H1 (cell line): ENCODE data around the gene BMF. TPM values are rescaled to one million over a fixed set of nuclear protein-coding genes. Genes with fewer than 3 reads are reported as not detected.
"Not testable (repeated sequence)": the region's sequence is repeated elsewhere in the genome, so short reads cannot be mapped to it uniquely, and the experiment has no call there.

Experiments
- CTCF ChIA-PET: fragments of 300-600 bp; sonication (Branson Sonifier 250); formaldehyde crosslinking; loops from one replicate; lab custom pipeline; 2021; ENCODE audit not compliant: partially characterized antibody; lab: Charles Lee
- POLR2A ChIA-PET: fragments of 300-600 bp; sonication (Branson Sonifier 250); formaldehyde crosslinking; loops from one replicate; lab custom pipeline; 2021; ENCODE audit warnings: inconsistent platforms; ENCODE audit not compliant: partially characterized antibody; lab: Charles Lee
- DNase-seq, 2 experiments: peaks; one replicate each; pipeline versions ENCODE4 v3.0.0 to v3.0.0-alpha.2; 2010 to 2022; ENCODE audit warnings: low spot score in 2 of 2, low read depth in 1 of 2, mixed read lengths in 1 of 2
- FAIRE-seq: peaks from 2 replicates; lab custom pipeline; 2011; peaks lifted over from hg19 to GRCh38; lab: Jason Lieb, UNC
- H2AFZ ChIP-seq: 2 replicates; pipeline ENCODE4 v1.8.1; 2012; ENCODE audit warnings: low read length, inconsistent platforms
- H2AK5ac ChIP-seq: 2 replicates; pipeline ENCODE4 v1.6.1; 2013; ENCODE audit warnings: low read depth, low read length
- H2BK120ac ChIP-seq: replicated peaks from 2 replicates; pipeline ENCODE3; 2013; ENCODE audit warnings: low read depth, low read length, inconsistent platforms
- H2BK12ac ChIP-seq: 2 replicates; pipeline ENCODE4 v1.6.1; 2013; ENCODE audit warnings: low read depth, low read length
- H2BK15ac ChIP-seq: 2 replicates; pipeline ENCODE4 v1.6.1; 2013; ENCODE audit warnings: low read length
- H2BK20ac ChIP-seq: 2 replicates; pipeline ENCODE4 v1.6.1; 2013; ENCODE audit warnings: low read length
- H2BK5ac ChIP-seq: 2 replicates; pipeline ENCODE4 v1.6.1; 2013; ENCODE audit warnings: low read depth, low read length
- H3K14ac ChIP-seq: 2 replicates; pipeline ENCODE4 v1.6.1; 2013; ENCODE audit warnings: inconsistent platforms; ENCODE audit not compliant: insufficient read length
- H3K18ac ChIP-seq: 2 replicates; pipeline ENCODE4 v1.6.1; 2013; ENCODE audit warnings: low read length; ENCODE audit errors: extremely low read depth
- H3K23ac ChIP-seq: 2 replicates; pipeline ENCODE4 v1.6.1; 2013; ENCODE audit warnings: inconsistent platforms; ENCODE audit not compliant: insufficient read length
- H3K23me2 ChIP-seq: 2 replicates; pipeline ENCODE4 v1.6.1; 2013; ENCODE audit warnings: low read depth, low read length
- H3K27ac ChIP-seq: 2 replicates; pipeline ENCODE4 v1.6.1; 2011; ENCODE audit warnings: low read depth, low read length, inconsistent platforms
- H3K27me3 ChIP-seq, 4 experiments: replicated peaks in 1 of 4; 1 replicate in 1 of 4; 2 replicates in 3 of 4; pipeline versions ENCODE4 v1.6.1 to v1.8.1; 2011 to 2013; ENCODE audit warnings: low read length in 3 of 4, mild to moderate bottlenecking in 3 of 4, inconsistent platforms in 2 of 4, mixed read lengths in 2 of 4, moderate library complexity in 1 of 4; ENCODE audit not compliant: control insufficient read depth in 3 of 4, insufficient read depth in 3 of 4; ENCODE audit errors: extremely low read depth in 1 of 4
- H3K36me3 ChIP-seq, 4 experiments: 2 replicates each; pipeline versions ENCODE4 v1.6.1 to v1.8.1; 2011 to 2013; ENCODE audit warnings: mild to moderate bottlenecking in 4 of 4, low read length in 3 of 4, moderate library complexity in 2 of 4, control low read depth in 1 of 4, inconsistent platforms in 1 of 4; ENCODE audit not compliant: insufficient read depth in 4 of 4, control insufficient read depth in 2 of 4
- H3K4ac ChIP-seq: replicated peaks from 2 replicates; pipeline ENCODE3; 2013; ENCODE audit warnings: low read length, low read depth, mixed read lengths, inconsistent platforms; ENCODE audit not compliant: insufficient read length
- H3K4me1 ChIP-seq, 4 experiments: replicated peaks in 1 of 4; 1 replicate in 1 of 4; 2 replicates in 3 of 4; pipeline versions ENCODE4 v1.6.1 to v1.8.1; 2011 to 2013; ENCODE audit warnings: low read length in 3 of 4, inconsistent platforms in 2 of 4, mixed read lengths in 1 of 4; ENCODE audit not compliant: insufficient read depth in 4 of 4, control insufficient read depth in 3 of 4
- H3K4me2 ChIP-seq, 2 experiments: 2 replicates each; pipeline versions ENCODE4 v1.6.1 to v1.8.1; 2011 to 2013; ENCODE audit warnings: low read depth in 2 of 2, low read length in 2 of 2, control low read depth in 1 of 2, inconsistent platforms in 1 of 2, mild to moderate bottlenecking in 1 of 2; ENCODE audit not compliant: insufficient read depth in 1 of 2
- H3K4me3 ChIP-seq, 4 experiments: fragments of 200-600, 300-600 bp in 1 of 4; sonication (generic), shearing (Covaris generic), sonication (Bioruptor Twin) in 1 of 4; 2 replicates each; pipeline versions ENCODE4 v1.5.1 to v1.8.1; 2011 to 2016; ENCODE audit warnings: low read length in 4 of 4, low read depth in 3 of 4, control low read depth in 2 of 4, inconsistent platforms in 2 of 4, mild to moderate bottlenecking in 2 of 4, mixed read lengths in 1 of 4, moderate library complexity in 1 of 4; ENCODE audit not compliant: insufficient read depth in 2 of 4; ENCODE audit errors: extremely low read depth in 1 of 4
- H3K56ac ChIP-seq: replicated peaks from 2 replicates; pipeline ENCODE3; 2013; ENCODE audit warnings: low read depth, mild to moderate bottlenecking, mixed read lengths, low read length, inconsistent platforms; ENCODE audit not compliant: insufficient read length
- H3K79me1 ChIP-seq: 2 replicates; pipeline ENCODE4 v1.6.1; 2013; ENCODE audit warnings: low read depth, low read length, control low read depth
- H3K79me2 ChIP-seq, 2 experiments: 2 replicates each; pipeline versions ENCODE4 v1.6.1 to v1.8.1; 2012 to 2013; ENCODE audit warnings: low read length in 2 of 2, mild to moderate bottlenecking in 2 of 2, inconsistent platforms in 1 of 2; ENCODE audit not compliant: insufficient read depth in 2 of 2, control insufficient read depth in 1 of 2
- H3K9ac ChIP-seq, 4 experiments: replicated peaks in 1 of 4; 1 replicate in 1 of 4; 2 replicates in 3 of 4; pipeline versions ENCODE4 v1.6.1 to v1.8.1; 2011 to 2013; ENCODE audit warnings: low read depth in 3 of 4, low read length in 3 of 4, control low read depth in 2 of 4, mild to moderate bottlenecking in 2 of 4, moderate library complexity in 2 of 4, inconsistent platforms in 1 of 4; ENCODE audit errors: extremely low read depth in 1 of 4
- H3K9me3 ChIP-seq, 2 experiments: 2 replicates each; pipeline versions ENCODE4 v1.6.1 to v1.8.1; 2012 to 2013; ENCODE audit warnings: mild to moderate bottlenecking in 2 of 2, moderate library complexity in 2 of 2, control low read depth in 1 of 2, inconsistent platforms in 1 of 2, low read depth in 1 of 2, low read length in 1 of 2, mixed read lengths in 1 of 2; ENCODE audit not compliant: insufficient read depth in 2 of 2
- H4K20me1 ChIP-seq, 2 experiments: replicated peaks in 1 of 2; 2 replicates each; pipeline versions ENCODE3 to v1.8.1; 2011 to 2013; ENCODE audit warnings: inconsistent platforms in 2 of 2, low read length in 2 of 2, mild to moderate bottlenecking in 1 of 2; ENCODE audit not compliant: insufficient read depth in 2 of 2, control insufficient read depth in 1 of 2
- H4K5ac ChIP-seq: 2 replicates; pipeline ENCODE4 v1.6.1; 2013; ENCODE audit warnings: low read length, low read depth, mixed read lengths, inconsistent platforms; ENCODE audit not compliant: insufficient read length
- H4K8ac ChIP-seq: 2 replicates; pipeline ENCODE4 v1.8.0; 2013; ENCODE audit warnings: mild to moderate bottlenecking, moderate library complexity, low read length, inconsistent platforms; ENCODE audit not compliant: insufficient read depth; ENCODE audit errors: extremely low read depth
- H4K91ac ChIP-seq: replicated peaks from 2 replicates; pipeline ENCODE3; 2013; ENCODE audit warnings: low read length, mixed read lengths, inconsistent platforms; ENCODE audit not compliant: insufficient read length
- WGBS, 2 experiments: shearing (Covaris generic) in 1 of 2; methylation state at CpG; one replicate each; pipeline versions ENCODE4 v1.1.6 to v1.1.7; 2013 to 2015; ENCODE audit warnings: low lambda C conversion rate in 2 of 2, mixed read lengths in 2 of 2, inconsistent platforms in 1 of 2, low coverage in 1 of 2, missing lambda C conversion rate in 1 of 2; ENCODE audit not compliant: insufficient replicate concordance in 2 of 2, insufficient coverage in 1 of 2, insufficient read length in 1 of 2; ENCODE audit errors: extremely low coverage in 1 of 2, missing lambda C conversion rate in 1 of 2; 5-methylcytosine and 5-hydroxymethylcytosine counted together
- polyA plus RNA-seq, 7 experiments: library from polyadenylated mRNA; depleted of rRNA in 3 of 7; stranded (reverse) in 5 of 7; unstranded in 2 of 7; fragments of >200 nt in 5 of 7; fragments of 200-250 nt in 2 of 7; gene quantifications; 1 replicate in 5 of 7; 2 replicates in 1 of 7; 4 replicates in 1 of 7; pipeline versions ENCODE4 v1.2.1 to v1.2.3, GENCODE V29; 2011 to 2013; ENCODE audit warnings: missing spikeins in 2 of 7, mixed read lengths in 2 of 7
- total RNA-seq: library from RNA; stranded (reverse); fragmentation: NEBNext Ultra II Directional; extraction: Animal tissue kit (Norgen Biotek cat#: 25700); gene quantifications from 2 replicates; pipeline ENCODE4 v1.2.1, GENCODE V29; 2021

BMF gene
- total and polyA plus RNA-seq, 2 of the 8 experiments (the other 6 are each of a cell fraction or from before 2014, with no cell fraction given) = 21.2 to 24.2 TPM

DNA sequence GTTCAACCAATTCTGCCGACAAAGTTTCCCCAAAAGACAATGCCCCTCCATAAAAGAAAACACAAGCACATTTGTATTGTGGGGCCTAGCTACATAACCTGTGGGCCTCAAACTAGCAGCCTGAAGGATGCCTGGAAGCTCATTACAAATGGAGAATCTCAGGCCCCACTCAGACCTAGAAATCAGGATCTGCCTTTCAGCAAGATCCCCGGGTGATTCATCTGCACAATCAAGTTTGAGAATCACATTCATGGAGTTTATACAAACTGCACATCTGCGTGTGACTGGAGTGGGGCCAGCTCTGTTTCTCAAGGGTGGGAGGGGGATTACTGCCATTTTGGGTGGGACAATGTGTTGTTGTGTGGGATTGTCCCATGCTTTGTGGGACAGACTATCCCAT, 15.7 kb upstream of the BMF start:
- not testable (repeated sequence) for H3K56ac ChIP-seq, H2BK15ac ChIP-seq, H3K4ac ChIP-seq, H3K79me2 ChIP-seq, H3K14ac ChIP-seq, H3K9me3 ChIP-seq, H2BK12ac ChIP-seq, H2AK5ac ChIP-seq, FAIRE-seq, H3K27ac ChIP-seq, H2AFZ ChIP-seq, H3K27me3 ChIP-seq, H3K36me3 ChIP-seq, H3K23me2 ChIP-seq, H3K23ac ChIP-seq, H4K20me1 ChIP-seq, H3K79me1 ChIP-seq, DNase-seq, H3K9ac ChIP-seq, H4K8ac ChIP-seq
- ChIA-PET CTCF (interaction anchor here (1.0 to 2.4 kb wide), 8 partner anchors 10 to 70 kb away, joined by 3 to 45 read pairs (median 4); no protein-coding TSS in a partner anchor), POLR2A (interaction anchor here (1.0 to 5.3 kb wide), 8 partner anchors 9 to 37 kb away, joined by 3 to 26 read pairs (median 11); partner anchors contain the start of genes BMF and BUB1B)
- H3K18ac ChIP-seq = peak overlapping the region; percentile 78
- H3K4me2 ChIP-seq = peak overlapping the region in 1 of 2 experiments; percentile 82; a peak in 1 of 4 replicates
- peaks cover 4 to 16% (median 12%) of the 10 kb centered on the region in 4 experiments; a peak in 5 of 7 replicates for H3K4me1 ChIP-seq
- H2BK5ac ChIP-seq = peak overlapping the region; percentile 77; the same call in 1 of the 2 replicates
- 0 out of 2 replicates have a peak overlapping the region, but pooled peaks have one; percentile 11 for H2BK20ac ChIP-seq
- peak overlapping the region; percentile 44 for H4K91ac ChIP-seq
- peak overlapping the region; percentile 38 for H2BK120ac ChIP-seq
- H4K5ac ChIP-seq = peak overlapping the region; percentile 6
- H3K4me3 ChIP-seq = peak overlapping the region in 1 of 4 experiments; percentile 36; a peak in 3 of 8 replicates
- WGBS, 2 experiments = 89% methylated on average over 3 of the region's 3 CpGs; no CpG with 5 or more reads in 1 of the 2 experiments
